HS-5 (cell line): ENCODE results near the gene KRTAP8-1.

ENCODE experiments used
- DNase-seq: peaks from one replicate; pipeline ENCODE4 v3.0.0-alpha.2; 2012; ENCODE audit warnings: low read depth

Gene KRTAP8-1, protein sequence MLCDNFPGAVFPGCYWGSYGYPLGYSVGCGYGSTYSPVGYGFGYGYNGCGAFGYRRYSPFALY

DNA sequence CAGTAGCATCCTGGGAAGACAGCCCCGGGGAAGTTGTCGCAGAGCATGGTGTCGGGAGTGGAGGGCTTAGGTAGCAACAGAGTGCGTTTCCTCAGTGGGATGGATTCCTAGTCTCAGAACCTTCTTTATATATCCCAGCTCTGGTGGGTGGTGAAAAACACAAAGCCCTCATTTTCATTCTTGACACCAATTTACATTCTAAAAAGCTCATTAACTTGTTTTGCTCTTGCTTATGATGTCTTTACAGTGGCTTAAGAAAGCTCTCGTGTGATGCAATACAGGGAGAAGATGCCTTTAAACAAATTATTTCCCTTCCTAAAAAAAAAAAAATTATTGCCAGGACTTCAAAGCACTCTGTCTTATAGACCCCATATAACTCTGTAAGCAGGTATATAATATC is at the start of gene KRTAP8-1:
KRTAP8-1 (minus strand) TSS at position 101 of the 400 bp plus-strand sequence; CDS start at position 47, 54 bp downstream.
- DNase-seq = no peak

DNA sequence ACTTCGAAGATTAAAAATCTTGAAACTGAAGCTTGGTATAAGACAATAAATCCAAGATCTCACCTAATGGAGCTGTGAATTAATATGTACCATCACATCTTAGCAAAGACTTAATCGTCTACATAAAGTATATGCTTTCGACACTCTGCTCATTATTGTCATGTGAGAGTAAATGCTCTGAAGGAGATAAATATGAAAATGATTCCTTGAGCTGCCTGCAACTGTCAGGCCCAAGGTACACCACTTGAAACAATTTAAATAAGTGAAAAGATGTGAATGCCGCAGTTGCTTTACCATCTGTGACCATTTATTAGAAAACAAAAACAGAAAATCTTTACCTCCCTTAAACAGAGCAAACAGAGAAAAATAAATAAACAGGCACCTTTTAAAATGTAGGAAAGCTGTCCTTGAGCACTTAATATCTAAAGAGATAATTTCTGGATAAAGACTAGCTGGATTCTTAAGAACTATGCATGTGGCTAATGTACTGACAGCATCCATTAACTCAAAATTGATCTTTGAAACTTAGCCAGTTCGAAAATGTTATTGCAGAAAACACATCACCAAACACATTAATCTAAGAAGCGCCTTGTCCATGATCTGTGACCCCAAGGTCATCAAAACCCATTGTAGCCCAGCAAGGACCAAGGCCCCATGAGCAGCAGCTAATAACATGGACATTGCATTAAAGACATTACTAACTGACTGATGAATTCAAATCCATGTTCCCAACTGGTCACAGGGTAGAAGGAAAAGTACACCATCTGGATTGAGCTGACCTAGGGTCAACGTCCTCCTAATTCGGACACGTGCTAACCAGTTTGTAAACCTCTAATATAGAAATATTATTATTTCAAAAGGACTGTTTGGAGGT is 34.8 kb upstream of the KRTAP8-1 start:
- DNase-seq = no peak

DNA sequence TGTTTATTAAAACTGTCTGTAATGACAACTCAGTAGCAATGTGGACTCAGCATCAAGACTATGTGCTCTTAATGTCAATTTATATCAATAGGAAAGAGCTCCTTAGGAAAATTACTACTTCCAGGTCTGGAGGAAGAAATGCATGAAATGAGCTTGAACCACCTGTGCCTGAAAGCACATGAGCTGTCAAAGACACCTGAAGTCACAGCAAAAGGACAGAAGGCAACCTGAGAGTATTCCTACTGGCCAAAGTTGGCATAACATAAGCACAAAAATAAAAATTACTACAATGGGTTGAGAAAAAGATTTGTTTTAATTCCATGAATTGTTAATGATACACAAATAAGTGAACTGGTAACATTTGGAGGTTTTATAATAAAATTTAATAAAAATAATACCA is 29.9 kb upstream of the KRTAP8-1 start:
- no peak for DNase-seq

- DNase-seq = peak; percentile 4
Measured at GRCh38 chr21:30839304-30839703, 26.2 kb upstream of the KRTAP8-1 start.

DNA sequence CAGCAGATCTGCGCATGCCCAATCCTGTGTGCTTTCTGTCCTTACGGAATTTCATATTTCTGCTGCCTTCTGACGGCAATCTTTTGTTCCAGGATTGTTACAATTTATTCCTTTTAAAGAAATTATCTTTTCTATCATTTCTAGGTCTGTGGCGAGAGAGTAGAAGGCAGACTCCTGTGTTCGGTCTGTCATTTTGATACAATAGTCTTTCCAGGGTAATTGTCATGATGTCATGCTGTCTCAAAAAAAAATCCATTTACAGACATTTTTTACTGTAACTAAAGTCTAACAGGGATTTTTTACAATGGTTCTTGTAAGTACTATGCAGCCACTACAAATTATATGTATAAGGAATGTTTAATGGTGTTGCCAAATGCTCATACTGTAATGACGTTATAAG is 25.5 kb upstream of the KRTAP8-1 start:
- DNase-seq = no peak

- no peak for DNase-seq
Measured at GRCh38 chr21:30831194-30831765, 18.2 kb upstream of the KRTAP8-1 start.

- DNase-seq = no peak
Measured at GRCh38 chr21:30829659-30830058, 16.6 kb upstream of the KRTAP8-1 start, which contains the start of gene KRTAP7-1. TSS of gene KRTAP7-1 (minus strand) at chr21:30829759. CDS start at chr21:30829698, 61 bp downstream.

DNA sequence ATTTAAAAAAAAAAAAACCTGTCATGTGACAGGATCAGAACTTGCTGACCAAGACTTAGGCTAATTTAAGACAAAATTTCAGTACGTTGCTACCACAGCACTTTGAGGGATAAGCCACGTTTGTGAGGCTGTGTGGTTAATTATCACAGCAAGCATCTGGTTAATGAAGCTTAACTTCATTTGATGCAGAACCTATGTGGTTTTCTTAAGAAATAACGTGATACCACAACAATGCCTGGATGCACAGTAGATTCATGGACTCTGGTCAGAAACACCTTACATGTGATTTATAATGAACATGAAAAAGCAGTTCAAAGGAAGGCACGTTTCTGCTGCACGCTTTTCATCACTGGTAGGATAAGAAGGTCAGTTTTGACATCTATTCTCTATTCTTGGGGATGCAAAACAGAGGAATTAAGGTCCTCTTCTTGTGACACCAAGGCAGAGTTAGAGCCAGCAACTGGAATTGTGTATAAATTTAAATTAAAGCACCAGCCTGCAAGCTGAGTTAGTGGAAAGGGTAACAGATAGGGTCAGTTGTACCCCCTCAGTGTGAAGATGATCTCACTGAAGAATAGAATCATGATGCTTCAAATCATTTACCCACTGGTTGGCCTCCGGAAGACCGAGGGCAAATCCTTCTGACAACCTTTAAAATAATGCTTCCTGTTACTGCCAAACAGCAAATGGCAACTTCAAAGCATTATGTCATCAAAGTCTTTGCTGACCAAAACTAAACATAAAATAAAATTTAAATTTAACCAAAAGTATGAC is 6.0 kb upstream of the KRTAP8-1 start:
- DNase-seq = no peak

DNA sequence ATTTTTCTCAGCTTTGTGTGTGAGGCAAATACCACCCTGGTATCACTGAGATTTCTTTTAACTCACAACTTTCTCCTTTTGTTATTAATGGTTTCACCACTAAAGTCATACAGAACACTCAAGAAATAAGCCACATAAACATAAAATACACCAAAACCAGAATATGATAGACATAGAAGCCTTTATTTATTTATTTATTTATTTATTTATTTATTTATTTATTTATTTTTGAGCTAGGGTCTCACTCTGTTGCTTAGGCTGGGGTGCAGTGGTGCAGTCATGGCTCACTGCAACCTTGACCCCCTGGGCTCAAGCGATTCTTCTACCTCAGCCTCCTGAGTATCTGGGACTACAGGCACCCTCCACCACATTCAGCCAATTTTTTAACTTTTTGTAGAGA is 12.5 kb downstream of the KRTAP8-1 start:
- no peak for DNase-seq

- no peak for DNase-seq
Measured at GRCh38 chr21:30793581-30794314, 19.3 kb downstream of the KRTAP8-1 start.

GRCh38 chr21:30779249-30779648 is 33.8 kb downstream of the KRTAP8-1 start:
- no peak for DNase-seq

GRCh38 chr21:30769724-30770431 is 43.2 kb downstream of the KRTAP8-1 start:
- no peak for DNase-seq
